A549 (cell line): Measurements from ENCODE around the gene TIMM44. TPM values are rescaled to one million over a fixed set of nuclear protein-coding genes. Genes with fewer than 3 reads are reported as not detected.

ENCODE experiments used
- ATAC-seq, 2 experiments: fragments of 200-7000 bp in 1 of 2; fragments of >200 bp in 1 of 2; cut with Nextera tagmentation in 1 of 2; cut with Tn5 transposase in 1 of 2; 3 replicates each; pipeline versions ENCODE4 v1.8.0 to v1.9.1; 2018 to 2020; ENCODE audit warnings: mild to moderate bottlenecking in 1 of 2, moderate library complexity in 1 of 2
- CTCF ChIA-PET: fragments of 300-600 bp; sonication (Branson Sonifier 250); formaldehyde crosslinking; extraction: SDS; loops from one replicate; lab custom pipeline; 2021; ENCODE audit warnings: antibody characterized with exemption, inconsistent platforms; lab: Yijun Ruan, JAX
- POLR2A ChIA-PET: fragments of 350-600 bp; formaldehyde crosslinking; extraction: SDS; loops from one replicate; lab custom pipeline; 2021; ENCODE audit warnings: antibody characterized with exemption, inconsistent platforms; lab: Yijun Ruan, JAX
- DNase-seq, 2 experiments: peaks; one replicate each; pipeline versions ENCODE4 v3.0.0 to v3.0.0-alpha.2; 2011 to 2016; ENCODE audit warnings: low read depth in 1 of 2, low spot score in 1 of 2
- FAIRE-seq: peaks from 2 replicates; lab custom pipeline; 2011; peaks lifted over from hg19 to GRCh38; lab: Jason Lieb, UNC
- H3K27ac ChIP-seq, 2 experiments: fragments of >200 bp; sonication (Bioruptor Twin); formaldehyde crosslinking; 3 replicates each; pipeline ENCODE4 v1.5.1; 2016 to 2017
- H3K4me1 ChIP-seq: fragments of >200 bp; sonication (Bioruptor Twin); formaldehyde crosslinking; 3 replicates; pipeline ENCODE4 v1.6.1; 2016
- H3K4me2 ChIP-seq: fragments of >200 bp; sonication (Bioruptor Twin); formaldehyde crosslinking; 3 replicates; pipeline ENCODE4 v1.6.1; 2016
- H3K4me3 ChIP-seq: fragments of >200 bp; sonication (Bioruptor Twin); formaldehyde crosslinking; 3 replicates; pipeline ENCODE4 v1.5.1; 2016
- H3K9me3 ChIP-seq: fragments of >200 bp; sonication (Bioruptor Twin); formaldehyde crosslinking; 3 replicates; pipeline ENCODE4 v1.6.1; 2016
- BCL3 ChIP-seq: fragments of >200 bp; sonication (Bioruptor Twin); formaldehyde crosslinking; IDR thresholded peaks from 3 replicates; pipeline ENCODE4 v1.6.1; 2016
- CHD2 ChIP-seq: fragments of 150-350 bp; IDR thresholded peaks from 2 replicates; pipeline ENCODE4 v1.6.1; 2014; ENCODE audit warnings: low read length; ENCODE audit not compliant: partially characterized antibody
- CHD4 ChIP-seq: fragments of 200-600 bp; sonication (generic); IDR thresholded peaks from 2 replicates; pipeline ENCODE4 v1.6.1; 2016; ENCODE audit warnings: antibody characterized with exemption, mild to moderate bottlenecking, borderline replicate concordance
- CTCF ChIP-seq: fragments of >200 bp; sonication (Bioruptor Twin); formaldehyde crosslinking; IDR thresholded peaks from 3 replicates; pipeline ENCODE4 v1.5.1; 2016
- HDAC2 ChIP-seq: fragments of 200-600 bp; sonication (generic); IDR thresholded peaks from 2 replicates; pipeline ENCODE4 v1.6.1; 2016
- HES2 ChIP-seq: fragments of >200 bp; sonication (Bioruptor Twin); formaldehyde crosslinking; IDR thresholded peaks from 2 replicates; pipeline ENCODE4 v1.6.1; 2016
- HOXA7 ChIP-seq: fragments of 250-450 bp; sonication (Bioruptor Pico); IDR thresholded peaks from 2 replicates; pipeline ENCODE4 v1.5.0; 2020; ENCODE audit warnings: mild to moderate bottlenecking, moderate library complexity
- HOXB5 ChIP-seq: fragments of 250-450 bp; sonication (Bioruptor Pico); IDR thresholded peaks from 2 replicates; pipeline ENCODE4 v1.5.0; 2020; ENCODE audit warnings: mild to moderate bottlenecking, moderate library complexity
- JUN ChIP-seq, 2 experiments: fragments of >200 bp; sonication (Bioruptor Twin); formaldehyde crosslinking; IDR thresholded peaks; 2 replicates in 1 of 2; 3 replicates in 1 of 2; pipeline ENCODE4 v1.6.1; 2016 to 2017
- JUNB ChIP-seq: fragments of >200 bp; sonication (Bioruptor Twin); formaldehyde crosslinking; IDR thresholded peaks from 2 replicates; pipeline ENCODE4 v1.6.1; 2016
- MAX ChIP-seq: IDR thresholded peaks from 2 replicates; pipeline ENCODE4 v1.6.1; 2012
- MAZ ChIP-seq: fragments of 150-350 bp; IDR thresholded peaks from 2 replicates; pipeline ENCODE4 v1.6.1; 2014; ENCODE audit warnings: antibody characterized with exemption, low read depth, low read length, borderline replicate concordance
- NFE2L2 ChIP-seq: fragments of 150-350 bp; conservative IDR thresholded peaks from 2 replicates; pipeline ENCODE4 v1.6.1; 2014; ENCODE audit warnings: low read length
- NPAS2 ChIP-seq: fragments of 250-450 bp; sonication (Bioruptor Pico); IDR thresholded peaks from 2 replicates; pipeline ENCODE4 v1.8.0; 2022; ENCODE audit warnings: mild to moderate bottlenecking, moderate library complexity, borderline replicate concordance
- RAD21 ChIP-seq, 2 experiments: fragments of >200 bp in 1 of 2; sonication (Bioruptor Twin) in 1 of 2; formaldehyde crosslinking in 1 of 2; IDR thresholded peaks in 1 of 2; conservative IDR thresholded peaks in 1 of 2; 2 replicates in 1 of 2; 3 replicates in 1 of 2; pipeline ENCODE4 v1.6.1; 2012 to 2018; ENCODE audit warnings: inconsistent platforms in 1 of 2
- REST ChIP-seq: fragments of 200-600 bp; sonication (generic); IDR thresholded peaks from 2 replicates; pipeline ENCODE4 v1.6.1; 2016; ENCODE audit warnings: antibody characterized with exemption, mild to moderate bottlenecking, moderate library complexity
- RFX5 ChIP-seq: fragments of 450-650 bp; IDR thresholded peaks from 2 replicates; pipeline ENCODE4 v1.7.1; 2014; ENCODE audit warnings: antibody characterized with exemption, mild to moderate bottlenecking, moderate library complexity
- RNF2 ChIP-seq: fragments of 200-600 bp; sonication (generic); IDR thresholded peaks from 2 replicates; pipeline ENCODE4 v1.6.1; 2016; ENCODE audit warnings: low read depth, mild to moderate bottlenecking, antibody characterized with exemption, moderate library complexity, borderline replicate concordance
- ZC3H11A ChIP-seq: fragments of 450-650 bp; IDR thresholded peaks from 2 replicates; pipeline ENCODE4 v1.6.1; 2014; ENCODE audit warnings: antibody characterized with exemption, mild to moderate bottlenecking
- ZFP36 ChIP-seq: fragments of 450-650 bp; IDR thresholded peaks from 2 replicates; pipeline ENCODE4 v1.6.1; 2014; ENCODE audit warnings: borderline replicate concordance; ENCODE audit not compliant: partially characterized antibody
- ZSCAN20 ChIP-seq: fragments of 250-450 bp; sonication (Bioruptor Pico); IDR thresholded peaks from 2 replicates; pipeline ENCODE4 v1.8.0; 2022; ENCODE audit warnings: mild to moderate bottlenecking, moderate library complexity
- WGBS: methylation state at CpG from one replicate; pipeline ENCODE4 v1.1.6; 2017; ENCODE audit errors: missing lambda C conversion rate; 5-methylcytosine and 5-hydroxymethylcytosine counted together
- polyA plus RNA-seq, 4 experiments: library from polyadenylated mRNA; depleted of rRNA in 3 of 4; stranded (reverse); fragments of >200 nt; fragmentation: RNase III in 1 of 4; extraction: RNeasy Plus Mini Kit Qiagen cat#74134 plus additional on column Dnase treatment in 1 of 4; gene quantifications; 2 replicates in 3 of 4; 3 replicates in 1 of 4; pipeline ENCODE4 v1.2.3, GENCODE V29; 2011 to 2017

Gene TIMM44
- polyA plus RNA-seq, 2 of the 4 experiments (the other 2 are of a cell fraction), result 29.7 to 53.2 TPM

- TF ChIP-seq BCL3, result no peak
- TF ChIP-seq RFX5, result no peak
- no peak for TF ChIP-seq NPAS2 (CRISPR knock-in tag)
- TF ChIP-seq MAZ, result no peak
- TF ChIP-seq CHD4, result no peak
- no peak for TF ChIP-seq ZSCAN20 (CRISPR knock-in tag)
- no peak for TF ChIP-seq JUNB
- TF ChIP-seq HES2, result no peak
- no peak for TF ChIP-seq ZC3H11A
- TF ChIP-seq JUN (IDR thresholded peaks at IDR 0.05), result no peak
- TF ChIP-seq RNF2, result no peak
- TF ChIP-seq HOXA7 (CRISPR knock-in tag), result no peak
- TF ChIP-seq HDAC2, result no peak
- TF ChIP-seq ZFP36, result no peak
- no peak for TF ChIP-seq MAX
- TF ChIP-seq NFE2L2, result no peak
- TF ChIP-seq HOXB5 (CRISPR knock-in tag), result no peak
- TF ChIP-seq, all 56 proteins: peak for 0
- DNase-seq, result no peak
- no peak for FAIRE-seq
- Histone ChIP-seq H3K4me3 (no peak overlapping the region), H3K9me3 (no peaks in the 10 kb centered on the region), H3K27ac (no peak overlapping the region), H3K4me1 (no peaks in the 10 kb centered on the region), H3K4me2 (no peak overlapping the region)
- WGBS, result 92% methylated on average over 12 of the region's 20 CpGs
- ChIA-PET POLR2A (no interaction called here), CTCF (interaction anchor here (0.7 to 4.9 kb wide), 6 partner anchors 21 to 283 kb away, joined by 3 to 31 read pairs (median 12); partner anchors contain the start of gene TIMM44)
- no peak for ATAC-seq
Observed at GRCh38 chr19:7968796-7969554, 25.5 kb upstream of the TIMM44 start.

GRCh38 chr19:7968008-7968795 is 24.7 kb upstream of the TIMM44 start:
- WGBS, result 97% methylated on average over 8 of the region's 15 CpGs
- no peak overlapping the region for H3K27ac ChIP-seq
- POLR2A ChIA-PET, result no interaction called here

More at GRCh38 chr19:7968008-7968795, 24.7 kb upstream of the TIMM44 start:
- H3K9me3 ChIP-seq, result no peaks in the 10 kb centered on the region
- no peak overlapping the region for H3K4me3 ChIP-seq
- DNase-seq (no peak), FAIRE-seq (no peak), ATAC-seq (no peak)
- CTCF ChIA-PET, result interaction anchor here (0.8 to 4.9 kb wide), 2 partner anchors 24 to 37 kb away, joined by 3 to 26 read pairs; partner anchors contain the start of genes ELAVL1 and TIMM44
- H3K4me1 ChIP-seq, result no peaks in the 10 kb centered on the region
- no peak overlapping the region for H3K4me2 ChIP-seq
- no peak for TF ChIP-seq CTCF
- TF ChIP-seq RAD21 (conservative IDR thresholded peaks at IDR 0.05 in 1 of 2, IDR thresholded peaks at IDR 0.05 in 1 of 2), result no peak
- no peak for TF ChIP-seq NFE2L2
- TF ChIP-seq REST, result no peak
- no peak for TF ChIP-seq ZFP36
- TF ChIP-seq CHD2, result no peak
- TF ChIP-seq MAX, result no peak
- no peak for TF ChIP-seq ZC3H11A
